Stimulated activated naive B cell treated with anti-CD40 and anti-IgM and Interleukin-4, amounts not matched to agents 10 μg/mL and 1 μg/mL and 100 μg/mL, for 72 hours (primary cell): ENCODE results near the gene MCCC2.
"Not testable (repeated sequence)": the region's sequence is repeated elsewhere in the genome, so short reads cannot be mapped to it uniquely, and the experiment has no call there.

Experiments
- ATAC-seq, 2 donors: fragments of 150-1000 bp; cut with Tn5 transposase; replicated peaks; 2 replicates each; pipeline ENCODE4 v1.10.0; 2021; ENCODE audit warnings: moderate library complexity in 1 of 2
- DNase-seq: peaks from one replicate; pipeline ENCODE4 v3.0.0; 2021
- H3K27ac Mint-ChIP-seq: one replicate; pipeline ENCODE4 v1.8.0; 2022; ENCODE audit warnings: mild to moderate bottlenecking, mixed read lengths
- H3K27me3 Mint-ChIP-seq, 2 donors: one replicate each; pipeline ENCODE4 v1.8.0; 2022; ENCODE audit warnings: mixed read lengths in 2 of 2
- H3K36me3 Mint-ChIP-seq, 2 donors: one replicate each; pipeline ENCODE4 v1.8.0; 2022; ENCODE audit warnings: mixed read lengths in 2 of 2, mild to moderate bottlenecking in 1 of 2
- H3K4me1 Mint-ChIP-seq, 2 donors: one replicate each; pipeline ENCODE4 v1.8.0; 2022; ENCODE audit warnings: mixed read lengths in 2 of 2, mild to moderate bottlenecking in 1 of 2
- H3K4me3 Mint-ChIP-seq, 2 donors: one replicate each; pipeline ENCODE4 v1.8.0; 2022; ENCODE audit warnings: mild to moderate bottlenecking in 2 of 2, mixed read lengths in 2 of 2, moderate library complexity in 1 of 2
- H3K9me3 Mint-ChIP-seq, 2 donors: one replicate each; pipeline ENCODE4 v1.8.0; 2022; ENCODE audit warnings: mixed read lengths in 2 of 2, mild to moderate bottlenecking in 1 of 2

Gene MCCC2

GRCh38 chr5:71582945-71583584 lies 4.1 kb upstream of the MCCC2 start:
- no peaks in the 10 kb centered on the region for H3K27me3 Mint-ChIP-seq
- H3K9me3 Mint-ChIP-seq = peaks cover 2 to 4% of the 10 kb centered on the region in 2 donors
- peaks cover 3 to 9% of the 10 kb centered on the region in 2 donors for H3K4me1 Mint-ChIP-seq
- H3K27ac Mint-ChIP-seq = no peak overlapping the region
- no peak for ATAC-seq
- DNase-seq = no peak
- H3K36me3 Mint-ChIP-seq = peaks cover 19 to 21% of the 10 kb centered on the region in 2 donors
- H3K4me3 Mint-ChIP-seq = no peak overlapping the region

- H3K27ac Mint-ChIP-seq = peak overlapping the region; percentile 99
- H3K4me3 Mint-ChIP-seq = peak overlapping the region; percentile 93 to 97
- H3K4me1 Mint-ChIP-seq = peaks cover 22 to 34% of the 10 kb centered on the region in 2 donors
- H3K9me3 Mint-ChIP-seq = peaks cover 2 to 10% of the 10 kb centered on the region in 2 donors
- H3K27me3 Mint-ChIP-seq = no peaks in the 10 kb centered on the region
- H3K36me3 Mint-ChIP-seq = peaks cover 11 to 28% of the 10 kb centered on the region in 2 donors
- ATAC-seq = peak; percentile 16 to 23
- peak; percentile 15 for DNase-seq
These were observed 844 bp upstream of the MCCC2 start for GRCh38 chr5:71586052-71586940.

GRCh38 chr5:71587766-71588532 lies 809 bp downstream of the MCCC2 start:
- ATAC-seq (peak; percentile 7 to 20), DNase-seq (no peak)
- Mint-ChIP-seq H3K4me1 (peaks cover 24 to 30% of the 10 kb centered on the region in 2 donors), H3K27ac (peak overlapping the region; percentile 99), H3K4me3 (peak overlapping the region; percentile 93 to 97), H3K36me3 (peaks cover 9 to 30% of the 10 kb centered on the region in 2 donors), H3K9me3 (peaks cover 0 to 10% of the 10 kb centered on the region in 2 donors), H3K27me3 (no peaks in the 10 kb centered on the region)

GRCh38 chr5:71588533-71588885 lies 1.4 kb downstream of the MCCC2 start:
- peak overlapping the region; percentile 93 to 97 for H3K4me3 Mint-ChIP-seq
- peaks cover 24 to 30% of the 10 kb centered on the region in 2 donors for H3K4me1 Mint-ChIP-seq
- H3K36me3 Mint-ChIP-seq = peaks cover 7 to 26% of the 10 kb centered on the region in 2 donors
- H3K27me3 Mint-ChIP-seq = no peaks in the 10 kb centered on the region
- peaks cover 0 to 10% of the 10 kb centered on the region in 2 donors for H3K9me3 Mint-ChIP-seq
- DNase-seq = no peak
- ATAC-seq = no peak
- H3K27ac Mint-ChIP-seq = peak overlapping the region; percentile 4

- no peak for ATAC-seq
These were observed 2.8 kb downstream of the MCCC2 start for GRCh38 chr5:71589903-71590302.

GRCh38 chr5:71591100-71591499 lies 4.0 kb downstream of the MCCC2 start:
- Mint-ChIP-seq H3K4me1 (peaks cover 22 to 30% of the 10 kb centered on the region in 2 donors), H3K27me3 (no peaks in the 10 kb centered on the region), H3K9me3 (peaks cover 0 to 6% of the 10 kb centered on the region in 2 donors), H3K27ac (no peak overlapping the region), H3K36me3 (peaks cover 16 to 34% of the 10 kb centered on the region in 2 donors), H3K4me3 (no peak overlapping the region)
- DNase-seq (no peak), ATAC-seq (no peak)

More at GRCh38 chr5:71589903-71590302, 2.8 kb downstream of the MCCC2 start:
- Mint-ChIP-seq H3K27me3 (no peaks in the 10 kb centered on the region), H3K36me3 (peaks cover 11 to 29% of the 10 kb centered on the region in 2 donors), H3K4me1 (peaks cover 24 to 30% of the 10 kb centered on the region in 2 donors), H3K4me3 (no peak overlapping the region), H3K27ac (no peak overlapping the region), H3K9me3 (peaks cover 0 to 6% of the 10 kb centered on the region in 2 donors)
- DNase-seq = no peak

- ATAC-seq (no peak), DNase-seq (no peak)
- H3K4me1 Mint-ChIP-seq = peaks cover 6 to 10% of the 10 kb centered on the region in 2 donors
- H3K36me3 Mint-ChIP-seq = peaks cover 42 to 43% of the 10 kb centered on the region in 2 donors
- no peak overlapping the region for H3K27ac Mint-ChIP-seq
- H3K4me3 Mint-ChIP-seq = no peak overlapping the region
- no peaks in the 10 kb centered on the region for H3K9me3 Mint-ChIP-seq
- no peaks in the 10 kb centered on the region for H3K27me3 Mint-ChIP-seq
These were observed 9.0 kb downstream of the MCCC2 start for GRCh38 chr5:71596169-71596568.

GRCh38 chr5:71597001-71597400 lies 9.9 kb downstream of the MCCC2 start:
- DNase-seq = no peak
- Mint-ChIP-seq H3K27ac (no peak overlapping the region), H3K4me1 (peaks cover 13 to 16% of the 10 kb centered on the region in 2 donors), H3K36me3 (peaks cover 43 to 44% of the 10 kb centered on the region in 2 donors), H3K4me3 (no peak overlapping the region), H3K9me3 (no peaks in the 10 kb centered on the region), H3K27me3 (no peaks in the 10 kb centered on the region)
- ATAC-seq = no peak

GRCh38 chr5:71600783-71601182 lies 13.6 kb downstream of the MCCC2 start:
- no peak overlapping the region for H3K4me3 Mint-ChIP-seq
- H3K27me3 Mint-ChIP-seq = no peaks in the 10 kb centered on the region
- no peaks in the 10 kb centered on the region for H3K9me3 Mint-ChIP-seq

GRCh38 chr5:71601222-71602026 lies 14.3 kb downstream of the MCCC2 start:
- no peaks in the 10 kb centered on the region for H3K27me3 Mint-ChIP-seq
- H3K4me3 Mint-ChIP-seq = peak overlapping the region in 1 of 2 donors; percentile 51
- peaks cover 40% of the 10 kb centered on the region in 2 donors for H3K36me3 Mint-ChIP-seq
- peaks cover 13 to 16% of the 10 kb centered on the region in 2 donors for H3K4me1 Mint-ChIP-seq
- ATAC-seq (peak; percentile 96 to 97), DNase-seq (peak; percentile 53)
- no peaks in the 10 kb centered on the region for H3K9me3 Mint-ChIP-seq
- H3K27ac Mint-ChIP-seq = peak overlapping the region; percentile 59

More at GRCh38 chr5:71600783-71601182, 13.6 kb downstream of the MCCC2 start:
- no peak overlapping the region for H3K27ac Mint-ChIP-seq
- peaks cover 12 to 16% of the 10 kb centered on the region in 2 donors for H3K4me1 Mint-ChIP-seq
- ATAC-seq (no peak), DNase-seq (no peak)
- H3K36me3 Mint-ChIP-seq = peaks cover 44 to 46% of the 10 kb centered on the region in 2 donors

- H3K4me1 Mint-ChIP-seq, ATAC-seq, H3K27ac Mint-ChIP-seq, H3K9me3 Mint-ChIP-seq, H3K4me3 Mint-ChIP-seq, DNase-seq, H3K27me3 Mint-ChIP-seq: not testable (repeated sequence)
- peaks cover 15 to 28% of the 10 kb centered on the region in 2 donors for H3K36me3 Mint-ChIP-seq
These were observed 22.8 kb downstream of the MCCC2 start for GRCh38 chr5:71609916-71610315.

- peaks cover 0 to 2% of the 10 kb centered on the region in 2 donors for H3K9me3 Mint-ChIP-seq
- H3K36me3 Mint-ChIP-seq = peaks cover 47 to 64% of the 10 kb centered on the region in 2 donors
- H3K4me3 Mint-ChIP-seq = no peak overlapping the region
- no peak overlapping the region for H3K27ac Mint-ChIP-seq
- ATAC-seq (no peak), DNase-seq (no peak)
- peaks cover 6 to 9% of the 10 kb centered on the region in 2 donors for H3K4me1 Mint-ChIP-seq
- H3K27me3 Mint-ChIP-seq = no peaks in the 10 kb centered on the region
These were observed 28.7 kb downstream of the MCCC2 start for GRCh38 chr5:71615809-71616208.

GRCh38 chr5:71620630-71621029 lies 33.5 kb downstream of the MCCC2 start:
- Mint-ChIP-seq H3K27me3 (no peaks in the 10 kb centered on the region), H3K4me3 (no peak overlapping the region), H3K27ac (no peak overlapping the region), H3K4me1 (peaks cover 9 to 15% of the 10 kb centered on the region in 2 donors), H3K9me3 (peaks cover 0 to 2% of the 10 kb centered on the region in 2 donors), H3K36me3 (peaks cover 45 to 79% of the 10 kb centered on the region in 2 donors)
- DNase-seq = no peak
- no peak for ATAC-seq
